ENCODE results near the gene SERTAD2. TPM values are rescaled to one million over a fixed set of nuclear protein-coding genes. Genes with fewer than 3 reads are reported as not detected.

The SERTAD2 gene, protein sequence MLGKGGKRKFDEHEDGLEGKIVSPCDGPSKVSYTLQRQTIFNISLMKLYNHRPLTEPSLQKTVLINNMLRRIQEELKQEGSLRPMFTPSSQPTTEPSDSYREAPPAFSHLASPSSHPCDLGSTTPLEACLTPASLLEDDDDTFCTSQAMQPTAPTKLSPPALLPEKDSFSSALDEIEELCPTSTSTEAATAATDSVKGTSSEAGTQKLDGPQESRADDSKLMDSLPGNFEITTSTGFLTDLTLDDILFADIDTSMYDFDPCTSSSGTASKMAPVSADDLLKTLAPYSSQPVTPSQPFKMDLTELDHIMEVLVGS
- 6.2 and 8.7 TPM in 2 replicates for polyA plus RNA-seq (2011; rRNA removed)
- polyA minus RNA-seq (2011; rRNA and poly(A)+ RNA removed): 7.6 and 11.3 TPM in 2 replicates

DNA sequence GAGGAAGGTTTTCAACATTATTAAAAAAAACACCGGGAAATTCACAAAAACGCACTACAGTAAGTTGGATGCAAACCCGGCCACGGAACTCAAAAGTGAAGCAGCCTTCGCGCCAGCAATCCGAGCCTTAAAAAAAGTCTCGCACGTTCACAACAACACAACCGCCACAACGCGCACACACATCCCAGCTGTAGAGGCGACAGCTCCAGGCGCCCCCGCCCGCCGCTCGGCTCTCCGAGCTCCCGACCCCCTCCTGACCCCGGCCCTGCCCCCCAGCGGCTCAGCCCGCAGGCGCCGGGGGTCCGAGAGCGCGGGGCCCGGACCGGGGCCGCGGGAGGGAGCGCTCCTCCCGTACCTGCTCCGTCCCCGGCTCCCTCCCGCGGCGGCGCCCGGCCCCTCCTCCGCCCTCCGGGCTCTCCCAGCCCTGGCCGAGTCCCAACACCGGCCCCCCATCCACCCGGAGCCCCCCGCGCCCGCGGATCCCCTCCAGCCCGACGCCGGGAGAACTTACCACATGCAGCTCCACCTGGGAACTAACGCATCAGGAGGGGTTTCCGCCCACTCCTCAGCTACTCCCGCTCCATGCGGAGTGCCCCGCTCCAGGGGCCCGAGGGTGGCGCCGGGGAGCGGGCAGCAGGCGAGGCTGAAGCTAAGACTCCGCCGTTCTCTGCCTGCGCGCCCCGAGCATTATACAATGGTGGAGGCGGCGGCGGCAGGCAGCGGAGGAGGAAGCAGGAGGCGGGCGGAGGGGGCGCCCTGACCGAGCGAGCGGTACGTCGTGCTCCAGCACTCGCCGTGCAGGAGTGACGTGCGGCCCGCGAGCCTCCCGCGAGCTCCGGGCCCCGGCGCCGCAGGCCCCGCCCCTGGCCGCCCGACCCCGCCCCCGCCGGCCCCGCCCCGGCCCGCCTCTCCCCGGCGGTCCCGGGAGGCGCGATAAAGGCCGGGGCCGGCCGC, at the start of gene SERTAD2:
SERTAD2 (minus strand) TSS at position 805 of the 954 bp plus-strand sequence. CDS start 17,042 bp downstream, outside the sequence.
- TF ChIP-seq, protein P1, sequence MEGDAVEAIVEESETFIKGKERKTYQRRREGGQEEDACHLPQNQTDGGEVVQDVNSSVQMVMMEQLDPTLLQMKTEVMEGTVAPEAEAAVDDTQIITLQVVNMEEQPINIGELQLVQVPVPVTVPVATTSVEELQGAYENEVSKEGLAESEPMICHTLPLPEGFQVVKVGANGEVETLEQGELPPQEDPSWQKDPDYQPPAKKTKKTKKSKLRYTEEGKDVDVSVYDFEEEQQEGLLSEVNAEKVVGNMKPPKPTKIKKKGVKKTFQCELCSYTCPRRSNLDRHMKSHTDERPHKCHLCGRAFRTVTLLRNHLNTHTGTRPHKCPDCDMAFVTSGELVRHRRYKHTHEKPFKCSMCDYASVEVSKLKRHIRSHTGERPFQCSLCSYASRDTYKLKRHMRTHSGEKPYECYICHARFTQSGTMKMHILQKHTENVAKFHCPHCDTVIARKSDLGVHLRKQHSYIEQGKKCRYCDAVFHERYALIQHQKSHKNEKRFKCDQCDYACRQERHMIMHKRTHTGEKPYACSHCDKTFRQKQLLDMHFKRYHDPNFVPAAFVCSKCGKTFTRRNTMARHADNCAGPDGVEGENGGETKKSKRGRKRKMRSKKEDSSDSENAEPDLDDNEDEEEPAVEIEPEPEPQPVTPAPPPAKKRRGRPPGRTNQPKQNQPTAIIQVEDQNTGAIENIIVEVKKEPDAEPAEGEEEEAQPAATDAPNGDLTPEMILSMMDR (IDR thresholded peaks at IDR 0.05; ENCODE audit: insufficient read depth, low read depth, low read length): no peak; the same call in 1 of the 2 replicates
- POLR2A ChIA-PET: interaction anchor here (0.5 to 2.8 kb wide), 9 partner anchors 9 to 323 kb away, joined by 3 to 14 read pairs (median 3); no protein-coding TSS in a partner anchor
- H3K36me3 ChIP-seq (ENCODE audit: control insufficient read depth, insufficient read depth, low read length): no peaks in the 10 kb centered on the region
- no peak for DNase-seq (ENCODE audit: low read depth)
- CTCF ChIA-PET: interaction anchor here (0.6 to 3.2 kb wide), 28 partner anchors 9 to 977 kb away, joined by 3 to 16 read pairs (median 4); no protein-coding TSS in a partner anchor
- H3K4me3 ChIP-seq (ENCODE audit: low read depth, low read length): peak within 1 kb of the TSS; percentile 81
- H3K27me3 ChIP-seq (ENCODE audit: control insufficient read depth, insufficient read depth, low read length): no peaks in the 10 kb centered on the region

DNA sequence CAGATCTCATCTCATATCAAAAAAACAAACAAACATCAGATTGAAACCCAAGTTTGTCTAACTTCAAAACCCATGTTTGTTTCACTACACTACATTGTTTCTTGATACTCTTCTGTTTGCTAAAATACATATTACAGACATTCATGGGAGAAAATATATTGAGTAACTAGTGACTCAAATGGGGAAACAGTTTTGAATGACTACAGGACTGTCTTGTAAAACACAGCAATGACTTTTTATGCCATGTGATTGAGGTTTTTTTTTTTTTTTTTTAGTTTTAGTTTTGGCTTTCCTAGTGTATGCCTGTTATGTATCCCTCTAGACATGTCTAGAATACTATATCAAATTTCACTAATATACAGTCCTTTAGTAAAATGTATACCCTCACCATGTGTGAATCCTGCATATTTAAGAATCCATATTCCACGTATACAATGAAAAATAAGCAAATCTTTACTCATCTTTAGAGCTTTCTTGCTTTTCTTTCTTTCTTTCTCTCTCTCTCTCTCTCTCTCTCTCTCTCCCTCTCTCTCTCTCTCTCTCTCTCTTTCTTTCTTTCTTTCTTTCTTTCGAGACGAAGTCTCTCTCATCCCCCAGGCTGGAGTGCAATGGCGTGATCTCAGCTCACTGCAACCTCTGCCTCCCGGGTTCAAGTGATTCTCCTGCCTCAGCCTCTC, 46.6 kb upstream of the SERTAD2 start:
- TF ChIP-seq, protein P1 (IDR thresholded peaks at IDR 0.05; ENCODE audit: insufficient read depth, low read depth, low read length): no peak
- DNase-seq (ENCODE audit: low read depth): peak; percentile 31
- Histone ChIP-seq H3K4me3 (ENCODE audit: low read depth, low read length) (no peak overlapping the region), H3K27me3 (ENCODE audit: control insufficient read depth, insufficient read depth, low read length) (no peaks in the 10 kb centered on the region), H3K36me3 (ENCODE audit: control insufficient read depth, insufficient read depth, low read length) (no peaks in the 10 kb centered on the region)
- POLR2A ChIA-PET: no interaction called here
- CTCF ChIA-PET: interaction anchor here (0.6 to 1.8 kb wide), 2 partner anchors 14 to 1501 kb away, joined by 4 to 5 read pairs; no protein-coding TSS in a partner anchor

DNA sequence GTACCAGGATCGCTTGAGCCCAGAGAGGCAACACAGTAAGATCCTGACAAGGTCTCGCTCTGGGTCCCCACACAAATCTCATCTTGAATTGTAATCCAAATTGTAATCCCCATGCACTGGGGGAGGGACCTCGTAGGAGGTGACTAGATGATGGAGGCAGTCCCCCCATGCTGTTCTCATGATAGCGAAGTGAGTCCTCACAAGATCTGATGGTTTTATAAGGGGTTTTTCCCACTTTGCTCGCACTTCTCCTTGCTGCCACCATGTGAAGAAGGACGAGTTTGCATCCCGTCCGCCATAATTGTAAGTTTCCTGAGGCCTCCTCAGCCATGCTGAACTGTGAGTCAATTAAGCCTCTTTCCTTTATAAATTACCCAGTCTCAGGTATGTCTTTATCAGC, 46.0 kb upstream of the SERTAD2 start:
- TF ChIP-seq, protein P1 (IDR thresholded peaks at IDR 0.05; ENCODE audit: insufficient read depth, low read depth, low read length): no peak
- DNase-seq (ENCODE audit: low read depth): no peak
- H3K36me3 ChIP-seq (ENCODE audit: control insufficient read depth, insufficient read depth, low read length): no peaks in the 10 kb centered on the region
- CTCF ChIA-PET: no interaction called here
- H3K27me3 ChIP-seq (ENCODE audit: control insufficient read depth, insufficient read depth, low read length): no peaks in the 10 kb centered on the region
- no peak overlapping the region for H3K4me3 ChIP-seq (ENCODE audit: low read depth, low read length)
- POLR2A ChIA-PET: no interaction called here

DNA sequence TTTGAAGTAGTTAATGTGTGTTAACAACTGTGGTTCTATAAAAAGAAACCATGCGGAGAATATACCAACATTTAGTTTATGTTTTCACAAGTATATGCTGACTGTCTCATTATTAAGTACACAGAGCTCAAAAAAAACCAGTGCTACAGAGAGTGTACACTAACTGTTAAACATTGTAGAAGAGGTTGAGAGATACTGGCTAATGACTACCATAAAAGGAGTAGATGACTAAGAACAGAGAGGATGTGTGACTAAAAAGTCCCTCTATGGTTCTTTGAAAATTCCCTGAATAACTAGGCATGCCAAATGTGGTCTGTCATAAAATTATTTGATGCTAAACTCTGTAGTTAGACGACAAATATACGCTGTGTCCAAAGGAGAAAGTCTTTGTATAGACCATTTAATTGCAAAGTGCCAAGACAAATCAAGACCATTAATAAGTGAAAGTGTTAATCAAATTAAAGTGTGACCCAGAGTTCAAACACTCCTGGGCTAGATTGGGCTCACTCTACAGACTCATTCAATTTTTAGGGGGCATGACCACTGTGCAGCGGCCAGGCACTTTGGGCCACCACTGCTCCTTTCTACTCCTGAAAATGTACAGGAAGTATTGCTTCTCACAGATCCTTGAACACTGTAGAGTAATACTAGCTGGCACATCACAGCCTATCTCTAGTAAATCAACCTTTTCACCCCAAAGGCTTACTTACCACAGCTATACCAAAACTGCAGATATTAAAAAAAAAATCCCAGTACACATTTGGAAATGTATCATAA, 45.1 kb upstream of the SERTAD2 start:
- Histone ChIP-seq H3K4me3 (ENCODE audit: low read depth, low read length) (no peak overlapping the region), H3K36me3 (ENCODE audit: control insufficient read depth, insufficient read depth, low read length) (no peaks in the 10 kb centered on the region), H3K27me3 (ENCODE audit: control insufficient read depth, insufficient read depth, low read length) (no peaks in the 10 kb centered on the region)
- DNase-seq (ENCODE audit: low read depth): peak; percentile 78
- ChIA-PET POLR2A (interaction anchor here (0.6 to 1.0 kb wide), 2 partner anchors 45 to 140 kb away, joined by 3 to 5 read pairs; partner anchors contain the start of gene SERTAD2), CTCF (no interaction called here)
- TF ChIP-seq, protein P1 (IDR thresholded peaks at IDR 0.05; ENCODE audit: insufficient read depth, low read depth, low read length): no peak
